Hepatocyte (in vitro differentiated cells): Measurements from ENCODE around the gene FASN.

Experiments used
- CTCF ChIP-seq: fragments of 200-600 bp; sonication (generic); IDR thresholded peaks from 2 replicates; pipeline ENCODE4 v1.5.1; 2016; ENCODE audit warnings: antibody characterized with exemption, mild to moderate bottlenecking; ENCODE audit not compliant: poor library complexity
- EZH2 ChIP-seq: fragments of 200-600 bp; sonication (generic); IDR thresholded peaks from 2 replicates; pipeline ENCODE4 v1.6.1; 2016; ENCODE audit warnings: antibody characterized with exemption, mild to moderate bottlenecking, borderline replicate concordance
- EZH2phosphoT487 ChIP-seq: fragments of 200-600 bp; sonication (generic); IDR thresholded peaks from one replicate; pipeline ENCODE4 v1.6.1; 2018; ENCODE audit warnings: antibody characterized with exemption, mild to moderate bottlenecking, low read depth, moderate library complexity; ENCODE audit not compliant: unreplicated experiment, severe bottlenecking

- no peak for TF ChIP-seq CTCF
- TF ChIP-seq EZH2, result no peak
- no peak for TF ChIP-seq EZH2phosphoT487
These were observed 4.0 kb upstream of the FASN start for GRCh38 chr17:82101767-82102679.
